Measurements from ENCODE around the gene EFNA5. TPM values are rescaled to one million over a fixed set of nuclear protein-coding genes. Genes with fewer than 3 reads are reported as not detected.

The EFNA5 gene
- total and polyA plus RNA-seq, 2 experiments from 2014 or later, result 8.5 to 18.8 TPM

GRCh38 chr5:107501965-107502675, 168.6 kb downstream of the EFNA5 start:
- Histone ChIP-seq H3K9me2 (replicated peaks; ENCODE audit: insufficient read depth) (no peaks in the 10 kb centered on the region), H2AFZ (no peak overlapping the region), H3K79me2 (peaks cover 49% of the 10 kb centered on the region), H3K4me2 (no peak overlapping the region), H3K27me3 (no peaks in the 10 kb centered on the region), H3K4me3 (no peak overlapping the region), H3K4me1 (ENCODE audit: insufficient read depth) (peaks cover 5% of the 10 kb centered on the region), H3K27ac (no peak overlapping the region), H3K36me3 (replicated peaks; ENCODE audit: insufficient read depth, low read depth) (no peaks in the 10 kb centered on the region), H4K20me1 (ENCODE audit: insufficient read depth, poor library complexity, severe bottlenecking) (peaks cover 2% of the 10 kb centered on the region), H3K9me3 (ENCODE audit: low read depth) (no peaks in the 10 kb centered on the region)
- 85% methylated on average over 17 of the region's 17 CpGs for WGBS (ENCODE audit: low lambda C conversion rate, missing lambda C conversion rate)
- TF ChIP-seq EZH2 (IDR thresholded peaks at IDR 0.05; ENCODE audit: borderline replicate concordance) (no peak), CTCF (IDR thresholded peaks at IDR 0.05; ENCODE audit: poor library complexity) (no peak), EZH2phosphoT487 (IDR thresholded peaks at IDR 0.05; ENCODE audit: low read depth, severe bottlenecking, unreplicated experiment) (no peak)
- DNase-seq (ENCODE audit: low spot score), result no peak

- Histone ChIP-seq H3K9me2 (replicated peaks; ENCODE audit: insufficient read depth) (no peaks in the 10 kb centered on the region), H3K9me3 (ENCODE audit: low read depth) (no peaks in the 10 kb centered on the region), H3K36me3 (replicated peaks; ENCODE audit: insufficient read depth, low read depth) (no peaks in the 10 kb centered on the region), H4K20me1 (ENCODE audit: insufficient read depth, poor library complexity, severe bottlenecking) (peaks cover 2% of the 10 kb centered on the region), H3K4me3 (no peak overlapping the region), H2AFZ (no peak overlapping the region), H3K27ac (no peak overlapping the region), H3K4me1 (ENCODE audit: insufficient read depth) (peaks cover 5% of the 10 kb centered on the region), H3K27me3 (no peaks in the 10 kb centered on the region), H3K79me2 (peaks cover 51% of the 10 kb centered on the region), H3K4me2 (no peak overlapping the region)
- WGBS (ENCODE audit: low lambda C conversion rate, missing lambda C conversion rate), result 52% methylated on average over 1 of the region's 1 CpG
- DNase-seq (ENCODE audit: low spot score), result no peak
- TF ChIP-seq EZH2 (IDR thresholded peaks at IDR 0.05; ENCODE audit: borderline replicate concordance), result no peak
- no peak for TF ChIP-seq CTCF (IDR thresholded peaks at IDR 0.05; ENCODE audit: poor library complexity)
- TF ChIP-seq EZH2phosphoT487 (IDR thresholded peaks at IDR 0.05; ENCODE audit: low read depth, severe bottlenecking, unreplicated experiment), result no peak
Observed at GRCh38 chr5:107500840-107501239, 169.9 kb downstream of the EFNA5 start.

- H3K9me2 ChIP-seq (replicated peaks; ENCODE audit: insufficient read depth), result no peaks in the 10 kb centered on the region
- DNase-seq (ENCODE audit: low spot score), result no peak
Observed at GRCh38 chr5:107500347-107500746, 170.4 kb downstream of the EFNA5 start.

More at GRCh38 chr5:107500347-107500746, 170.4 kb downstream of the EFNA5 start:
- Histone ChIP-seq H3K27ac (no peak overlapping the region), H3K27me3 (no peaks in the 10 kb centered on the region), H3K9me3 (ENCODE audit: low read depth) (no peaks in the 10 kb centered on the region), H3K79me2 (peaks cover 55% of the 10 kb centered on the region), H3K4me1 (ENCODE audit: insufficient read depth) (peaks cover 5% of the 10 kb centered on the region), H2AFZ (no peak overlapping the region), H3K4me2 (no peak overlapping the region), H3K36me3 (replicated peaks; ENCODE audit: insufficient read depth, low read depth) (no peaks in the 10 kb centered on the region), H4K20me1 (ENCODE audit: insufficient read depth, poor library complexity, severe bottlenecking) (peaks cover 2% of the 10 kb centered on the region), H3K4me3 (no peak overlapping the region)
- TF ChIP-seq CTCF (IDR thresholded peaks at IDR 0.05; ENCODE audit: poor library complexity) (no peak), EZH2phosphoT487 (IDR thresholded peaks at IDR 0.05; ENCODE audit: low read depth, severe bottlenecking, unreplicated experiment) (no peak), EZH2 (IDR thresholded peaks at IDR 0.05; ENCODE audit: borderline replicate concordance) (no peak)
